Neural crest cell (in vitro differentiated cells): ENCODE data around the gene APEX2. TPM values are rescaled to one million over a fixed set of nuclear protein-coding genes. Genes with fewer than 3 reads are reported as not detected.

Experiments used
- DNase-seq: peaks from one replicate; pipeline ENCODE4 v3.0.0; 2021; ENCODE audit warnings: low read depth, mixed read lengths, low spot score
- H3K27ac Mint-ChIP-seq: one replicate; pipeline ENCODE4 v1.8.0; 2021; ENCODE audit warnings: mild to moderate bottlenecking, mixed read lengths; ENCODE audit not compliant: unreplicated experiment
- H3K27me3 Mint-ChIP-seq: 2 replicates; pipeline ENCODE4 v1.8.0; 2021; ENCODE audit warnings: low read depth, mild to moderate bottlenecking, mixed read lengths
- H3K36me3 Mint-ChIP-seq: 2 replicates; pipeline ENCODE4 v1.8.0; 2021; ENCODE audit warnings: low read depth, mild to moderate bottlenecking, mixed read lengths
- H3K4me1 Mint-ChIP-seq: 2 replicates; pipeline ENCODE4 v1.8.0; 2021; ENCODE audit warnings: mixed read lengths
- H3K4me3 Mint-ChIP-seq: one replicate; pipeline ENCODE4 v1.8.0; 2021; ENCODE audit warnings: mild to moderate bottlenecking, mixed read lengths
- H3K9me3 Mint-ChIP-seq: 2 replicates; pipeline ENCODE4 v1.8.0; 2021; ENCODE audit warnings: mixed read lengths
- CTCF ChIP-seq: fragments of 200-600 bp; sonication (generic); conservative IDR thresholded peaks from 2 replicates; pipeline ENCODE4 v1.5.0; 2021; ENCODE audit warnings: antibody characterized with exemption, mild to moderate bottlenecking
- total RNA-seq: library from RNA; stranded (reverse); gene quantifications from 2 replicates; pipeline ENCODE4 v1.2.1, GENCODE V29; 2021

The APEX2 gene
- total RNA-seq, 1 donor from 2014 or later = 20.9 TPM

DNA sequence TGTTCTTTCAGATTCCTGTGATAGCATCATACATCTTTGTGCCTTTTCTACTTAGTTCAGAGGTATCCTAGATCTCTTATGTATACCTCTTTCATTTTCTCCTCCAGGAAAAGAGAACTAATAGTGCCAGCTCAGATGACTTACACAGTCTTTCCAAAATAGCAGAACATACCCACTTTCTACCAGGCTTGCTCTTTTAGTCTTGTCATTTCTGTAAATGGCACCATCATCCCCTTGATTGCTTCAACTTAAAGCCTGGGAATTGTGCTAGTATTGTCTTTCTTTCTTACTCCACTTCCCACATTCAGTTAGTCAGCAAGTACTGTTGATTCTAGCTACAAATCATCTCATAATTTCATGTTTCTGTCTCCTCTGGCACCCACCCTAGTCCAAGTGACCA lies 5.1 kb downstream of the APEX2 start:
- Mint-ChIP-seq H3K27ac (no peak overlapping the region), H3K4me1 (peaks cover 11% of the 10 kb centered on the region), H3K36me3 (peaks cover 16% of the 10 kb centered on the region), H3K9me3 (peaks cover 4% of the 10 kb centered on the region), H3K27me3 (no peaks in the 10 kb centered on the region), H3K4me3 (no peak overlapping the region)
- DNase-seq = no peak
- TF ChIP-seq CTCF = no peak

DNA sequence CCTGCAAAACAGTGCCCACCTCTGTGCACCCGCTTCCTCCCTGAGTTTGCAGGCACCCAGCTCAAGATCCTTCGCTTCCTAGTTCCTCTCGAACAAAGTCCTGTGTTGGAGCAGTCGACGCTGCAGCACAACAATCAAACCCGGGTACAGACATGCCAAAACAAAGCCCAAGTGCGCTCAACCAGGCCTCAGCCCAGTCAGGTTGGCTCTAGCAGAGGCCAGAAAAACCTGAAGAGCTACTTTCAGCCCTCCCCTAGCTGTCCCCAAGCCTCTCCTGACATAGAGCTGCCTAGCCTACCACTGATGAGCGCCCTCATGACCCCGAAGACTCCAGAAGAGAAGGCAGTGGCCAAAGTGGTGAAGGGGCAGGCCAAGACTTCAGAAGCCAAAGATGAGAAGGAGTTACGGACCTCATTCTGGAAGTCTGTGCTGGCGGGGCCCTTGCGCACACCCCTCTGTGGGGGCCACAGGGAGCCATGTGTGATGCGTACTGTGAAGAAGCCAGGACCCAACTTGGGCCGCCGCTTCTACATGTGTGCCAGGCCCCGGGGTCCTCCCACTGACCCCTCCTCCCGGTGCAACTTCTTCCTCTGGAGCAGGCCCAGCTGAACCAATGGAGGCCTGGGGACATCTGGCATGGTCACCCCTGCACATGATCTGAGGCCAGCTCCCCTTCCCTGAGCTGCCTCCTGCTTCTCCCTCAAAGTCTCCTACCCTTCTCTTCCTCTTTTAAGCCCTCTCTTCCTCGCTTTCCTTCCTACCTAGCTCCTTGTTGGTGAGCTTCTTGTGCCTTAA lies 6.9 kb downstream of the APEX2 start:
- H3K4me3 Mint-ChIP-seq = no peak overlapping the region
- H3K9me3 Mint-ChIP-seq = peaks cover 4% of the 10 kb centered on the region
- peaks cover 14% of the 10 kb centered on the region for H3K36me3 Mint-ChIP-seq
- no peak overlapping the region for H3K27ac Mint-ChIP-seq
- no peak for DNase-seq
- no peaks in the 10 kb centered on the region for H3K4me1 Mint-ChIP-seq
- TF ChIP-seq CTCF = no peak
- H3K27me3 Mint-ChIP-seq = no peaks in the 10 kb centered on the region

- peaks cover 14% of the 10 kb centered on the region for H3K36me3 Mint-ChIP-seq
- H3K4me1 Mint-ChIP-seq = no peaks in the 10 kb centered on the region
- H3K27me3 Mint-ChIP-seq = no peaks in the 10 kb centered on the region
- no peak overlapping the region for H3K4me3 Mint-ChIP-seq
- TF ChIP-seq CTCF = no peak
- no peak for DNase-seq
- no peak overlapping the region for H3K27ac Mint-ChIP-seq
- peaks cover 4% of the 10 kb centered on the region for H3K9me3 Mint-ChIP-seq
These were observed 7.5 kb downstream of the APEX2 start for GRCh38 chrX:55007656-55008055.

DNA sequence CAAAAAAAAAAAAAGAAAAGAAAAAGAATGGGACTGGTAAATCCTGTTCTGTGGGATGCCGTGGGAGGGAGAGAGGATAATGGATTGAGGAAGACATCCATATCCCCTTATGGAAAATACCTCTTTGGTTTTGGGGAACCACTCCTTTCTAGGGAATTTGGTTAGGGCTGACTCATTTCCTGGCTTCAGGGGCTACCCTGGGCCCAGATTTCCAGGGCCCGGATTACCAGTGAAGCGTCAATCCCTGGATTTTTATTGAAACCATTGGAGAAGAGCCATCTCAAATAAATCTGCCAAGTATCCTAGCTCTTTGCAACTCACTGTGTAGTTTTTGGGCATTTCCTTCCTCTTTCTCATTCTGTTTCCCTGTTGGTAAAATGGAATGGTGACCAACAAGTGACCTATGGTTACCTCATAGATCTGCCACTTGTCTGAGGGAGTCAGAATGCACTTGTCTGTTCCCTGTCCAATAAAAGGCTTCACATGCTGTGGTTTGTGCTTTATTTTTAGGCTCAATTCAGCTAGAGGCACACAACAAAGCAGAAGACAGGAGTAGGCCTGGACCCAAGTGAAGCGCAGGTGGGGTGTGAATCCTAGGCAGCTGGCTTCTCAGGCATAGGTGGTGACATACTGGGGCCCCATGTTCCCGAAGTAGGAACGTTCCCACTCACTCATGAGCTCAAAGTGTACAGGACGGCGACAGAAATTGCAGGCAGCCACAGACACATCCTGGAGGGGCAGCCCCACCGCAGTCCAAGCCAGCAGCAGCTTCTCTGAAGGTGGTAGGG lies 8.6 kb downstream of the APEX2 start:
- no peaks in the 10 kb centered on the region for H3K4me1 Mint-ChIP-seq
- TF ChIP-seq CTCF = no peak
- H3K9me3 Mint-ChIP-seq = peaks cover 4% of the 10 kb centered on the region
- peaks cover 14% of the 10 kb centered on the region for H3K36me3 Mint-ChIP-seq
- H3K4me3 Mint-ChIP-seq = no peak overlapping the region
- no peaks in the 10 kb centered on the region for H3K27me3 Mint-ChIP-seq
- DNase-seq = no peak
- no peak overlapping the region for H3K27ac Mint-ChIP-seq

DNA sequence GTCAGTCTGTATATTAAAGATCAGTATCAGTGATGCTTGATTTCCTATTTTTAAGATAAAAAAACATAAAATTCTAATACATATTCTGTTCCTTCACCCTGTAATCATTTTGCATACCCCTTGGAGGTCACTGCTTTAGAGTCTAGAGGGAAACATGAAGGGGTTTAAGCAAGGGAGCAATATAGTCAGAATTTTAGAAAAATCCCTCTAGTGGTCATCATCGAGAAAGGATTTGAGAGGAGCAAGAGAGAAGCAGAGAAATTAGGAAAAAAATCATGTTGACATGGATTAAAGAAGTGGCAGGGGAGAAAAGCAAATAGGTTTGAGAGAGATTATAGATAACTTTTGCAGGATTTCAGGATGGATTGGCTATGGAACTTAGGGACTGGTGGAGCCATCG lies 11.1 kb downstream of the APEX2 start:
- no peak overlapping the region for H3K4me3 Mint-ChIP-seq
- peak; percentile 52 for TF ChIP-seq CTCF
- no peak for DNase-seq

More for the DNA sequence above, 11.1 kb downstream of the APEX2 start:
- H3K36me3 Mint-ChIP-seq = peaks cover 6% of the 10 kb centered on the region
- no peaks in the 10 kb centered on the region for H3K4me1 Mint-ChIP-seq
- no peaks in the 10 kb centered on the region for H3K9me3 Mint-ChIP-seq
- no peak overlapping the region for H3K27ac Mint-ChIP-seq
- no peaks in the 10 kb centered on the region for H3K27me3 Mint-ChIP-seq
